ENCODE data around the gene TRIM24. TPM values are rescaled to one million over a fixed set of nuclear protein-coding genes. Genes with fewer than 3 reads are reported as not detected.
A peak's percentile ranks its signal among the peaks of the same experiment; 100 is the strongest.

TRIM24 gene
- total and polyA plus RNA-seq, 2 of the 13 experiments (the other 11 are each of a cell fraction or from before 2014, with no cell fraction given) = 100 to 106 TPM

GRCh38 chr7:138512885-138513284, 52.8 kb downstream of the TRIM24 start:
- in situ Hi-C loops (cut with HindIII; ENCODE audit: extremely low pct_ligation_motif_present, low pct_unique_long_range_greater_than_20kb) = no loop called here
- Histone ChIP-seq H3K36me3 (replicated peaks in 1 of 2; ENCODE audit: control insufficient read depth in 1 of 2, insufficient read depth in 2 of 2, low read length in 2 of 2) (peaks cover 31 to 76% of the 10 kb centered on the region in 2 experiments), H3K27ac (ENCODE audit: extremely low read length, insufficient read depth, low read length) (peak overlapping the region; percentile 45), H3K4me2 (ENCODE audit: low read depth, low read length) (no peak overlapping the region), H3K9ac (ENCODE audit: insufficient read depth, low read depth, low read length) (no peak overlapping the region), H3K9me3 (ENCODE audit: low read length) (no peaks in the 10 kb centered on the region), H3K79me2 (ENCODE audit: insufficient read depth, low read length) (peaks cover 93% of the 10 kb centered on the region), H3K4me1 (ENCODE audit: insufficient read depth, low read length) (peaks cover 49% of the 10 kb centered on the region), H4K20me1 (ENCODE audit: insufficient read depth, low read length) (peaks cover 48% of the 10 kb centered on the region), H3K27me3 (ENCODE audit: control insufficient read depth in 1 of 2, insufficient read depth in 2 of 2, low read length in 2 of 2) (no peaks in the 10 kb centered on the region), H3K4me3 (replicated peaks in 1 of 3; ENCODE audit: insufficient read depth in 1 of 3, low read depth in 2 of 3, low read length in 3 of 3) (no peak overlapping the region), H2AFZ (ENCODE audit: low read length) (no peak overlapping the region)
- WGBS (ENCODE audit: low lambda C conversion rate) = 58% methylated on average over 1 of the region's 1 CpG
- intact Hi-C loops (cut with micrococcal nuclease; ENCODE audit: unreplicated experiment) = no loop called here
- POLR2A ChIA-PET = no interaction called here
- peak; percentile 36 for ATAC-seq
- FAIRE-seq = no peak
- BruUV-seq (replicated peaks) = no TSS peak
- CTCF ChIA-PET (ENCODE audit: low intra/inter-chr PET ratio, low total read pairs) = no interaction called here
- DNase-seq (ENCODE audit: low spot score) = no peak
- no peak for TF ChIP-seq ZNF589 (CRISPR knock-in tag; conservative IDR thresholded peaks at IDR 0.05)
- 0 out of 2 replicates have a peak, but pooled peaks have one; percentile 22 for TF ChIP-seq PPARG (CRISPR knock-in tag; conservative IDR thresholded peaks at IDR 0.05)
- TF ChIP-seq TAF15 (IDR thresholded peaks at IDR 0.05; ENCODE audit: low read depth, low read length, poor library complexity, severe bottlenecking) = no peak
- TF ChIP-seq YEATS2 (CRISPR knock-in tag; IDR thresholded peaks at IDR 0.05; ENCODE audit: borderline replicate concordance) = no peak
- no peak for TF ChIP-seq ZNF251 (CRISPR knock-in tag; IDR thresholded peaks at IDR 0.05)
- no peak for TF ChIP-seq PTBP1 (IDR thresholded peaks at IDR 0.05; ENCODE audit: low read depth, low read length, poor library complexity, severe bottlenecking)
- TF ChIP-seq SP5 (CRISPR knock-in tag; IDR thresholded peaks at IDR 0.05; ENCODE audit: borderline replicate concordance, low read depth) = no peak
- 0 out of 2 replicates have a peak, but pooled peaks have one; percentile 26 for TF ChIP-seq ZNF343 (CRISPR knock-in tag; IDR thresholded peaks at IDR 0.05)
- TF ChIP-seq, protein P1, sequence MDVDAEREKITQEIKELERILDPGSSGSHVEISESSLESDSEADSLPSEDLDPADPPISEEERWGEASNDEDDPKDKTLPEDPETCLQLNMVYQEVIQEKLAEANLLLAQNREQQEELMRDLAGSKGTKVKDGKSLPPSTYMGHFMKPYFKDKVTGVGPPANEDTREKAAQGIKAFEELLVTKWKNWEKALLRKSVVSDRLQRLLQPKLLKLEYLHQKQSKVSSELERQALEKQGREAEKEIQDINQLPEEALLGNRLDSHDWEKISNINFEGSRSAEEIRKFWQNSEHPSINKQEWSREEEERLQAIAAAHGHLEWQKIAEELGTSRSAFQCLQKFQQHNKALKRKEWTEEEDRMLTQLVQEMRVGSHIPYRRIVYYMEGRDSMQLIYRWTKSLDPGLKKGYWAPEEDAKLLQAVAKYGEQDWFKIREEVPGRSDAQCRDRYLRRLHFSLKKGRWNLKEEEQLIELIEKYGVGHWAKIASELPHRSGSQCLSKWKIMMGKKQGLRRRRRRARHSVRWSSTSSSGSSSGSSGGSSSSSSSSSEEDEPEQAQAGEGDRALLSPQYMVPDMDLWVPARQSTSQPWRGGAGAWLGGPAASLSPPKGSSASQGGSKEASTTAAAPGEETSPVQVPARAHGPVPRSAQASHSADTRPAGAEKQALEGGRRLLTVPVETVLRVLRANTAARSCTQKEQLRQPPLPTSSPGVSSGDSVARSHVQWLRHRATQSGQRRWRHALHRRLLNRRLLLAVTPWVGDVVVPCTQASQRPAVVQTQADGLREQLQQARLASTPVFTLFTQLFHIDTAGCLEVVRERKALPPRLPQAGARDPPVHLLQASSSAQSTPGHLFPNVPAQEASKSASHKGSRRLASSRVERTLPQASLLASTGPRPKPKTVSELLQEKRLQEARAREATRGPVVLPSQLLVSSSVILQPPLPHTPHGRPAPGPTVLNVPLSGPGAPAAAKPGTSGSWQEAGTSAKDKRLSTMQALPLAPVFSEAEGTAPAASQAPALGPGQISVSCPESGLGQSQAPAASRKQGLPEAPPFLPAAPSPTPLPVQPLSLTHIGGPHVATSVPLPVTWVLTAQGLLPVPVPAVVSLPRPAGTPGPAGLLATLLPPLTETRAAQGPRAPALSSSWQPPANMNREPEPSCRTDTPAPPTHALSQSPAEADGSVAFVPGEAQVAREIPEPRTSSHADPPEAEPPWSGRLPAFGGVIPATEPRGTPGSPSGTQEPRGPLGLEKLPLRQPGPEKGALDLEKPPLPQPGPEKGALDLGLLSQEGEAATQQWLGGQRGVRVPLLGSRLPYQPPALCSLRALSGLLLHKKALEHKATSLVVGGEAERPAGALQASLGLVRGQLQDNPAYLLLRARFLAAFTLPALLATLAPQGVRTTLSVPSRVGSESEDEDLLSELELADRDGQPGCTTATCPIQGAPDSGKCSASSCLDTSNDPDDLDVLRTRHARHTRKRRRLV (CRISPR knock-in tag; IDR thresholded peaks at IDR 0.05) = no peak
- no peak for TF ChIP-seq FOXP4 (CRISPR knock-in tag; IDR thresholded peaks at IDR 0.05)
- 0 out of 2 replicates have a peak, but pooled peaks have one; percentile 19 for TF ChIP-seq FOXJ3 (CRISPR knock-in tag; IDR thresholded peaks at IDR 0.05; ENCODE audit: borderline replicate concordance)
- TF ChIP-seq ZNF24 (IDR thresholded peaks at IDR 0.05) = no peak
- TF ChIP-seq, protein P2, sequence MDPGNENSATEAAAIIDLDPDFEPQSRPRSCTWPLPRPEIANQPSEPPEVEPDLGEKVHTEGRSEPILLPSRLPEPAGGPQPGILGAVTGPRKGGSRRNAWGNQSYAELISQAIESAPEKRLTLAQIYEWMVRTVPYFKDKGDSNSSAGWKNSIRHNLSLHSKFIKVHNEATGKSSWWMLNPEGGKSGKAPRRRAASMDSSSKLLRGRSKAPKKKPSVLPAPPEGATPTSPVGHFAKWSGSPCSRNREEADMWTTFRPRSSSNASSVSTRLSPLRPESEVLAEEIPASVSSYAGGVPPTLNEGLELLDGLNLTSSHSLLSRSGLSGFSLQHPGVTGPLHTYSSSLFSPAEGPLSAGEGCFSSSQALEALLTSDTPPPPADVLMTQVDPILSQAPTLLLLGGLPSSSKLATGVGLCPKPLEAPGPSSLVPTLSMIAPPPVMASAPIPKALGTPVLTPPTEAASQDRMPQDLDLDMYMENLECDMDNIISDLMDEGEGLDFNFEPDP (CRISPR knock-in tag; conservative IDR thresholded peaks at IDR 0.05) = 0 out of 2 replicates have a peak, but pooled peaks have one; percentile 86
- TF ChIP-seq GZF1 (CRISPR knock-in tag; IDR thresholded peaks at IDR 0.05) = no peak
- TF ChIP-seq RBM22 (optimal IDR thresholded peaks at IDR 0.05; ENCODE audit: low read length) = peak; percentile 14
- TF ChIP-seq ZNF83 (CRISPR knock-in tag; IDR thresholded peaks at IDR 0.05; ENCODE audit: borderline replicate concordance) = no peak
- no peak for TF ChIP-seq FOXA3 (CRISPR knock-in tag; IDR thresholded peaks at IDR 0.05)
- no peak for TF ChIP-seq ZNF225 (CRISPR knock-in tag; IDR thresholded peaks at IDR 0.05)
